PFSK-1 (cell line): ENCODE results near the gene ANKRD33B.

Experiments used
- FOXP2 ChIP-seq: optimal IDR thresholded peaks from 2 replicates; pipeline ENCODE3; 2011; ENCODE audit warnings: borderline replicate concordance, control low read depth, inconsistent platforms; ENCODE audit not compliant: insufficient read depth; ENCODE audit errors: extremely low read length, extremely low read depth
- POLR2AphosphoS5 ChIP-seq: IDR thresholded peaks from 2 replicates; pipeline ENCODE4 v1.6.1; 2012; ENCODE audit warnings: low read depth, mild to moderate bottlenecking, control low read depth, low read length, moderate library complexity
- SIN3A ChIP-seq: IDR thresholded peaks from 2 replicates; pipeline ENCODE4 v1.6.1; 2012; ENCODE audit warnings: mild to moderate bottlenecking, low read length, moderate library complexity, borderline replicate concordance; ENCODE audit not compliant: insufficient read depth
- TAF1 ChIP-seq: IDR thresholded peaks from 2 replicates; pipeline ENCODE4 v1.6.1; 2012; ENCODE audit warnings: low read length, control low read depth, borderline replicate concordance; ENCODE audit not compliant: insufficient read depth
- TF ChIP-seq, protein P1 (sequence below), 2 experiments: IDR thresholded peaks; 2 replicates each; pipeline versions ENCODE4 v1.6.1 to v1.8.0; 2011 to 2012; ENCODE audit warnings: low read depth in 2 of 2, low read length in 2 of 2, control low read depth in 1 of 2, inconsistent platforms in 1 of 2, mild to moderate bottlenecking in 1 of 2, moderate library complexity in 1 of 2; ENCODE audit not compliant: insufficient read depth in 1 of 2

DNA sequence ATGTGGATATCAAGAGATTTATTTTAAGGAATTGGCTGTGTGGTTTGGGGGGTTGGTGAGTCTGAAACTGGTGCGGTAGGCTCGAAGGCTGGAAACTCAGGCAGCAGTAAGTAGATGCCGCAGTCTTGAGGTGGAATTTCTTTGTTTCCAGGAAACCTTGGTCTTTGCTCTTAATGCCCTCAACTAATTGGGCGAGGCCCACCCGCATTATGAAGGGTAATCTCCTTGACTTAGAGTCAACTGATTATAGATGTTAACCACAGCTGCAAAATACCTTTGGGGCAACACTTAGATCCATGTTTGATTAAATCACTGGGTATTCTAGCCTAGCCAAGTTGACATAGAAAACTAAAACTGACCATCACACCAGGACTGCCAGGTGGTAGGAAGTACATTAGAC, 83.8 kb downstream of the ANKRD33B start:
- TF ChIP-seq, protein P1, sequence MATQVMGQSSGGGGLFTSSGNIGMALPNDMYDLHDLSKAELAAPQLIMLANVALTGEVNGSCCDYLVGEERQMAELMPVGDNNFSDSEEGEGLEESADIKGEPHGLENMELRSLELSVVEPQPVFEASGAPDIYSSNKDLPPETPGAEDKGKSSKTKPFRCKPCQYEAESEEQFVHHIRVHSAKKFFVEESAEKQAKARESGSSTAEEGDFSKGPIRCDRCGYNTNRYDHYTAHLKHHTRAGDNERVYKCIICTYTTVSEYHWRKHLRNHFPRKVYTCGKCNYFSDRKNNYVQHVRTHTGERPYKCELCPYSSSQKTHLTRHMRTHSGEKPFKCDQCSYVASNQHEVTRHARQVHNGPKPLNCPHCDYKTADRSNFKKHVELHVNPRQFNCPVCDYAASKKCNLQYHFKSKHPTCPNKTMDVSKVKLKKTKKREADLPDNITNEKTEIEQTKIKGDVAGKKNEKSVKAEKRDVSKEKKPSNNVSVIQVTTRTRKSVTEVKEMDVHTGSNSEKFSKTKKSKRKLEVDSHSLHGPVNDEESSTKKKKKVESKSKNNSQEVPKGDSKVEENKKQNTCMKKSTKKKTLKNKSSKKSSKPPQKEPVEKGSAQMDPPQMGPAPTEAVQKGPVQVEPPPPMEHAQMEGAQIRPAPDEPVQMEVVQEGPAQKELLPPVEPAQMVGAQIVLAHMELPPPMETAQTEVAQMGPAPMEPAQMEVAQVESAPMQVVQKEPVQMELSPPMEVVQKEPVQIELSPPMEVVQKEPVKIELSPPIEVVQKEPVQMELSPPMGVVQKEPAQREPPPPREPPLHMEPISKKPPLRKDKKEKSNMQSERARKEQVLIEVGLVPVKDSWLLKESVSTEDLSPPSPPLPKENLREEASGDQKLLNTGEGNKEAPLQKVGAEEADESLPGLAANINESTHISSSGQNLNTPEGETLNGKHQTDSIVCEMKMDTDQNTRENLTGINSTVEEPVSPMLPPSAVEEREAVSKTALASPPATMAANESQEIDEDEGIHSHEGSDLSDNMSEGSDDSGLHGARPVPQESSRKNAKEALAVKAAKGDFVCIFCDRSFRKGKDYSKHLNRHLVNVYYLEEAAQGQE (IDR thresholded peaks at IDR 0.05; ENCODE audit: insufficient read depth in 1 of 2, low read depth in 2 of 2, low read length in 2 of 2) = no peak
- TF ChIP-seq TAF1 (no peak), POLR2AphosphoS5 (no peak), SIN3A (no peak), FOXP2 (no peak)
